Effector memory CD4-positive, alpha-beta T cell (primary cell): Measurements from ENCODE around the gene PDCD7.
"Not testable (repeated sequence)": the region's sequence is repeated elsewhere in the genome, so short reads cannot be mapped to it uniquely, and the experiment has no call there.

Experiments
- DNase-seq, 3 donors: peaks; one replicate each; pipeline ENCODE4 v3.0.0-alpha.2; 2020
- H3K27ac ChIP-seq: 2 replicates; pipeline ENCODE4 v1.7.0; 2013; ENCODE audit warnings: mild to moderate bottlenecking, low read length, moderate library complexity; ENCODE audit not compliant: insufficient read depth, poor library complexity, severe bottlenecking
- H3K27me3 ChIP-seq: replicated peaks from 2 replicates; pipeline ENCODE4 v1.7.0; 2013; ENCODE audit warnings: mild to moderate bottlenecking, low read length; ENCODE audit not compliant: insufficient read depth, control insufficient read depth, poor library complexity, severe bottlenecking
- H3K36me3 ChIP-seq: 2 replicates; pipeline ENCODE4 v1.7.0; 2013; ENCODE audit warnings: mild to moderate bottlenecking, low read length, moderate library complexity; ENCODE audit not compliant: control insufficient read depth, insufficient read depth
- H3K4me1 ChIP-seq: 2 replicates; pipeline ENCODE4 v1.7.0; 2013; ENCODE audit warnings: low read length, mild to moderate bottlenecking; ENCODE audit not compliant: control insufficient read depth, insufficient read depth, poor library complexity, severe bottlenecking
- H3K4me3 ChIP-seq: 2 replicates; pipeline ENCODE4 v1.7.0; 2013; ENCODE audit warnings: low read length, low read depth, mild to moderate bottlenecking; ENCODE audit not compliant: insufficient read depth, poor library complexity, severe bottlenecking
- H3K9me3 ChIP-seq: 2 replicates; pipeline ENCODE4 v1.7.0; 2013; ENCODE audit warnings: mild to moderate bottlenecking, low read length, moderate library complexity; ENCODE audit not compliant: control insufficient read depth

The PDCD7 gene

DNA sequence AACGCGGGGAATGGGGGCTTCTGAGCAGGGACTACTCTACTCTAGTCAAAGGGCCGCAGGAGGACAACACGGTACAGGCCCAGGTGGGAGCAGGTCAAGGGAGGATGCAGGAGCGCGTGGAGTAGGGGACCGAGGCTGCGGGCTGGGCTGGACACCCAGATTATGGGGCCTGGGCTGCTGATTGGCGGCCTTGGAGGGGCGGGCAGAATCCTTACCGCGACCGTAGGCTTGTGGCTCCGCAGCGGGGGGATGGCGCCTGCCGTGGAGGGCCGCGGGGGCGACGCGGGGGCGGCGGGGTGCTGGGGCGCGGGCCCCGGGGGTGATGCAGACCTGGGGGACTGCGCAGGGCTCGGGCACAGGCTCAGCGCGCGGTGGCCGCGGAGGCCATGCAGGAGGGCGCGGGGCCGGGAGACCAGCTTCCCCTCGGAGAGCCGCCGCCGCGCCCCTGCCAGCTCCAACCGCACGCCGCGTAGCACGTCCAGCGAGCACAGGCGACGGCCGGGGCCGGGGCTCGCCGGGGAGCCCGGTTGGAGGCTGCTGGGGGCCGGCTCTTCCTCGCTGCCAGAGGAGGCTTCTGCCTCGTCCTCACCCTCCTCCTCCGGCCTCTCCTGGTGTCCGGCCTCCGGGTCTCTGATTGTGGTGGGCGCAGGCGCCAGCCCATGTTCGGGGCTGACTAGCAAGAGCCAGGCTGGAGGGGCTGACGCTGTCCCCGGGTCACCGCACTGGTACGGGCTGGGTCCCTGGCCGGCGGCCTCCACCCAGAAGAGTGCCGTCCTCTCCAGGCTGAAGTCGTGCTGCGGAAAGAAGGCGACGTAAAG lies 31.5 kb downstream of the PDCD7 start:
- no peak overlapping the region for H3K4me3 ChIP-seq
- H3K27ac ChIP-seq, result no peak overlapping the region
- peaks cover 22% of the 10 kb centered on the region for H3K36me3 ChIP-seq
- no peaks in the 10 kb centered on the region for H3K4me1 ChIP-seq
- no peak for DNase-seq
- no peaks in the 10 kb centered on the region for H3K9me3 ChIP-seq
- no peaks in the 10 kb centered on the region for H3K27me3 ChIP-seq

DNA sequence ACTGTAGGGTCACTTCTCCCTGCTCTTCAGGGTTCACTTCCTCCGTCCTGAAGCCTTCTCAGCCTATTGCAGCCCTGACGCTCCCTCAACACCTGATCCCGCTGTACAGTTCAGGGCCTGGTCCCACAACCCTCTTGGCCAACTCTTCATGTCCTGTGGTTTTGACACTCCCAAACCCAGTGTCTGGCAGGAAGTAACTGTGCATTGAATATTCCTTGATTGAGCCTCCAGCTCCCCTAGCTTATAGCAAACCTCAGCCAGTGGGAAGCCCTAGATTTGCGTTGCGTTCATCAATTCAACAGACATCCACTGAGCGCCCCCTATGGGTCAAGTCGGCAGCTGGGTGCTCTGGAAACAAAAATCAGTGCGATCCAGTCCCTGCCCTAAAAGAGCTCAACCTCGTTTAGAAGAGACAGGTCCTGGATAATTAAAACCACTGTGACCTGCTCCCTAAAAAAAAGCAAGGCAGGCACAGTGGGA lies 32.2 kb downstream of the PDCD7 start:
- Histone ChIP-seq H3K36me3 (peaks cover 22% of the 10 kb centered on the region), H3K4me3 (no peak overlapping the region), H3K27ac (no peak overlapping the region), H3K27me3 (no peaks in the 10 kb centered on the region), H3K4me1 (no peaks in the 10 kb centered on the region), H3K9me3 (no peaks in the 10 kb centered on the region)
- no peak for DNase-seq

DNA sequence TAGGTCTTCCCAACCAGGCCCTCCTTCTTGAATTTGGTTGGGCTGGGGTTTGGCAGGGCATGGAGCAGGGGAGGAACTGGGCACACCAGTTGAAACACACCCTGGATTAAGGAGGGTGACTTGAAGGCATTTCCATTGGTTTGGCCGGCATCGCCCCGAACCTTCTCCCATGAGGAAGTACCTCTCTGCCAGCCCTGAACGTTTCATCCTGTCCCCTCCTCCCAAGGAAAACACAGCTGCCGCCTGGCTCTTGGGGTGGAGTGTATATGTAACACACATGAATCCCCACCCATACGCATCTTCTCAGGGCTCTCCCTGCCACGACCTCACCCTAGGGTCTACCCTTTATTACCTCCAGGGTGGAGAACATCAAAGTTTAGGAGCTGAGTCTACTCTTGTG lies 33.2 kb downstream of the PDCD7 start:
- H3K27ac ChIP-seq, result no peak overlapping the region
- no peaks in the 10 kb centered on the region for H3K27me3 ChIP-seq
- H3K36me3 ChIP-seq, result peaks cover 22% of the 10 kb centered on the region
- no peaks in the 10 kb centered on the region for H3K4me1 ChIP-seq
- no peak overlapping the region for H3K4me3 ChIP-seq
- no peaks in the 10 kb centered on the region for H3K9me3 ChIP-seq
- no peak for DNase-seq

DNA sequence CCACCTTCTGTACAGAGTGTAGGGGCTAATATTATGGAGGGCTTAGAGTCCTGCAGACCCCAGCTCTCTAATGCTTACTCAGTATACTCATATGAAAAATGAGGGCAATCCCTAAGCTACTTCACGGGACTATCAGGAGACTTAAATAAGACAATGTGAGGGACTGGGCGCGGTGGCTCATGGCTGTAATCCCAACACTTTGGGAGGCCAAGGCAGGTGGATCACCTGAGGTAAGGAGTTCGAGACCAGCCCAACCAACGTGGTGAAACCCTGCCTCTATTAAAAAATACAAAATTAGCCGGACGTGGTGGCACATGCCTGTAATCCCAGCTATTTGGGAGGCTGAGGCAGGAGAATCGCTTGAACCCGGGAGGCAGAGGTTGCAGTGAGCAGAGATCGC lies 33.8 kb downstream of the PDCD7 start:
- not testable (repeated sequence) for H3K27ac ChIP-seq, H3K4me3 ChIP-seq, H3K9me3 ChIP-seq, DNase-seq, H3K4me1 ChIP-seq, H3K27me3 ChIP-seq
- peaks cover 19% of the 10 kb centered on the region for H3K36me3 ChIP-seq

DNA sequence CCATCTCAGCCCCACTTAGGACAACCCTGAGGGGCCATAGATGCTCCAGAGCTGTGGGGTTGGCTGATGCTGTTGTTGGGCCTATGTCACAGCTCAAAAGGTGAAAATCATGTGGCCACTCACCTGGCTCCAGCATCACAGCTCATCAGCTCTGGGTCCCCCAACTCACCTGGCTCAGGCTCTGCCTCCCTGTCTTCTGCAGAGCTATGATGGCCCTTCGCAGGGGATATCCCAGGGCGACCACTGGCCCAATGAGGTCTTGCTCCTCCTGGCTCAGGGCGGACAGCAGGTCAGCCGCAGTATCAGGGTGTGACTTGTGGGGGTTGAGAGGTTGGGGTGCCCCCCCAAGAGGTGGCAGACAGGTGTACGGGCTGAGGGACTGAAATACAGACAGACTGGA lies 34.3 kb downstream of the PDCD7 start:
- DNase-seq, result no peak
- H3K36me3 ChIP-seq, result peaks cover 19% of the 10 kb centered on the region
- no peaks in the 10 kb centered on the region for H3K4me1 ChIP-seq
- no peaks in the 10 kb centered on the region for H3K9me3 ChIP-seq
- H3K27me3 ChIP-seq, result no peaks in the 10 kb centered on the region
- H3K4me3 ChIP-seq, result no peak overlapping the region
- no peak overlapping the region for H3K27ac ChIP-seq

DNA sequence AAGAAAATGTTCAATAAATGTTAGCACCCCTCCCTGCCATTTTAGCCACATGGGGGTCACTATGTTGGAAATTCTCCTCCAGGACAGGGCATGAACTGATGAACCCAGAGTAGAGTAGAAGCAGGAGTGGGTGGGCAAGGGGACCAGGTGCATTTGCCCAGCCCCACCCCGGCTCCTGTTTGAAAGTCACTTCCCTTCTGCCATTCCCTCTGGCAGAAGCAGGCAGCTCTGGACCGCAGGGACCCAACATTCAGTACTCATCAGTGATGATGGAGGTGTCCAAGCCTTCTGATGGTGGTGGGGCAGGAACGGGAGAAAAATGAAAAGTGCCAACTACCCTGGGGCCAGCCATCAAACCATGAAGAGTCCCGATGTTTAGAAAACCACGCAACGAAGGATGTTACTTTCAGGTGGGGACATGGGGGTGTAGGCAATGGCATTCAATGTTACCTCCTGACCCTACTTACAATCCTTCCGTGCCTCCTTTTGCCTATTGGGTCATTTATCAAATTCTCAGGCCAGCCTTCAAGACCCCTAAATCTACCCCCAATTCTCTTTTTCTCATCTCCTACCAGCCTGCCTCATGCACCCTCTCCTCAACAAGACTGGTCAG lies 35.9 kb downstream of the PDCD7 start:
- no peak for DNase-seq
- no peaks in the 10 kb centered on the region for H3K9me3 ChIP-seq
- H3K27ac ChIP-seq, result no peak overlapping the region
- no peak overlapping the region for H3K4me3 ChIP-seq
- H3K36me3 ChIP-seq, result peaks cover 19% of the 10 kb centered on the region
- H3K4me1 ChIP-seq, result no peaks in the 10 kb centered on the region
- H3K27me3 ChIP-seq, result no peaks in the 10 kb centered on the region

DNA sequence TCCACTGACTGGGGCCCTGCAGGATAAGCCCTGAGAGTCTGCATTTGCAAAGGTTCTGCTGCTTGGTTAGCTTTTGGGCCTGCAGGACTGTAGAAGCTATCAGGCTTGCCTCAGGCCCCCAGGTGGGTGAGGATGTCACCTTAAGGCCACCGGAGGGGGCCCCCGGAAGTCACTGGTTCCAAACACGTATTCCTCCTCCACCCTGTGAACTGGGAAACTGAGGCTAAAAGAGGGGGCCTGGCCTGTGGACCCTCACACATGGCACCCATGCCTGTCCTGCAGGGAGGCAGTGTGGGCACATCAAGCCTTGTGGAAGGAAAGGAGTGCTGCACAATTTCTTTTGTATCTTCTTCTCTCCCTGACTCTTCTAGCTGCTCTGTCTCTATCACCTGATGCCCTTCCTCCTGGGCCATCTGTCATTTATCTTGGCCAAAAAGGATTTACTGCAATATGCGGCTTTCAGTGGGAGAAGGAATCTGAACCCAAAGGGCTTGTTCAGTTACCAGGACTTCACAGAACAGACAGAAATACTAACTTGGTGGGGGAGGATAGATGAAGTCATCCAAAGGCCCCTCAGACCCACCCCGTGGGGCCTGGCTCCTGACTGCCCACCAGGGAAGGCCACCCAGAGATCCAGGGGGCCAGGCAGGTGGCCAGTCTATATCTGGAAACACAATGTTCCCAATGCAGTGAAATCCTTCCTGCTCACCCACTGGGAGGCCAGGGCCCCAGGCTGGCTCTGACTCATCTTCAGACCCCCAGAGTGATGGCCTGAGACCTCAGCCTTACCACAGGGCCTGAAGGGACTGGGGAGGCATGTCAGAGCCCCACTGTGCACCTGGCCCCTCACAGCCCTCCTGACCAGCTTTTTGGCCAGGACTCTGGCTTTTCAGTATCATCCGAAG lies 36.9 kb downstream of the PDCD7 start:
- no peak overlapping the region for H3K4me3 ChIP-seq
- H3K36me3 ChIP-seq, result peaks cover 19% of the 10 kb centered on the region
- no peaks in the 10 kb centered on the region for H3K27me3 ChIP-seq
- DNase-seq, result no peak
- H3K4me1 ChIP-seq, result no peaks in the 10 kb centered on the region
- H3K27ac ChIP-seq, result no peak overlapping the region
- H3K9me3 ChIP-seq, result no peaks in the 10 kb centered on the region

DNA sequence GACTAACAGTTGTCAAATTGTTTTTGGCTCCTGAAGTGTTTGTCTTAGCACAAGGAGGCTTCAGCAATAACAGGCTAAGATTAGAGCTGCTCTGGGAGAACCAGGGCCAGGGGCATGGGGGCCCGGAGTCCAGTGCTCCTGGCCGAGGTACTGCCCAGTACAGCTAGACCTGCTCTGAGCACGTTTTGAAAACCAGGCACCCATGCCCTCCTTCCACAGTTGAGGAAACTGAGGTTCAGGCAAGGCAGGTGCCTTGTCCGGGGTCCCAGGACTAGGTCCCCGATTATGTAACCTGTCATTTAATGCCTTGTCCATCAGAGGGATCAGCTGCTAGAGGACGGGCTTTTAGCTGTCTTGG lies 37.9 kb downstream of the PDCD7 start:
- Histone ChIP-seq H3K4me3 (no peak overlapping the region), H3K36me3 (peaks cover 19% of the 10 kb centered on the region), H3K27me3 (no peaks in the 10 kb centered on the region), H3K4me1 (no peaks in the 10 kb centered on the region), H3K27ac (no peak overlapping the region), H3K9me3 (no peaks in the 10 kb centered on the region)
- DNase-seq, result no peak

DNA sequence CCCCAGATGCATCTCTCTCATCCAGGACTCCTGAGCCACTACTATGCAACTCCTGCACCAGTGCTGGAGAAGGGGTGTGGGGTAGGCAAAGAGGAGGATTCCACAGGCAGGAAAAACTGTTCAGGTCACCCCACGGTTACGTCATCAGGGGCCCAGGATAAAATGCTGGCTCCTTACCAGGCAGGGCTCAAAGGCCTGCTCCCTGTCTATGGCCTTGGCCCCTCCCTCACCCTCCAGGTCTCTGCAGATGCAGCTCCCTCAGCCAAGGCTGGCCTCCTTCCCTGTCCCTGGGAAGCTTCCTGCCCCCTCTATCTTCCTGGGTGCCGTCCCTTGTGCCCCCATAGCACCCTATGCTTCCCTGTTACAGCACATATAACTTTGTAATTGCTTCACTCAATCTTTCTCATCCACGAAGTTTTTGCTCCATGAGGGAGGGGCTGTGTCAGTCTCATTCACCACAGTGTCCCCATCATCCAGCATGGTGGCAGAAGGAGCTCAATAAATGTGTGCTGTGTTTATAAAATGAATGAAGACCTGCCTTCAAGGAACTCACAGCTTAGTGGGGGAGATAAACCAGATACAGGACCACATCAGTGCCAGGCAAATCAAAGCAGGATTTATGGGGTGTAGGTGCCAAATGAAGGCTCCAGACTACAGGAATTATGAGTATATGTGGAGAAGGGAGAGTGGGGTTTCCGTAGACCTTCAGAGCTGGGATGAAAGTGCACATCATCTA lies 38.4 kb downstream of the PDCD7 start:
- H3K27me3 ChIP-seq, result no peaks in the 10 kb centered on the region
- H3K27ac ChIP-seq, result no peak overlapping the region
- no peaks in the 10 kb centered on the region for H3K9me3 ChIP-seq
- peaks cover 19% of the 10 kb centered on the region for H3K36me3 ChIP-seq
- H3K4me1 ChIP-seq, result no peaks in the 10 kb centered on the region
- H3K4me3 ChIP-seq, result no peak overlapping the region
- DNase-seq, result no peak
